ENCODE data around the gene ITGB1BP1.

Gene ITGB1BP1

DNA sequence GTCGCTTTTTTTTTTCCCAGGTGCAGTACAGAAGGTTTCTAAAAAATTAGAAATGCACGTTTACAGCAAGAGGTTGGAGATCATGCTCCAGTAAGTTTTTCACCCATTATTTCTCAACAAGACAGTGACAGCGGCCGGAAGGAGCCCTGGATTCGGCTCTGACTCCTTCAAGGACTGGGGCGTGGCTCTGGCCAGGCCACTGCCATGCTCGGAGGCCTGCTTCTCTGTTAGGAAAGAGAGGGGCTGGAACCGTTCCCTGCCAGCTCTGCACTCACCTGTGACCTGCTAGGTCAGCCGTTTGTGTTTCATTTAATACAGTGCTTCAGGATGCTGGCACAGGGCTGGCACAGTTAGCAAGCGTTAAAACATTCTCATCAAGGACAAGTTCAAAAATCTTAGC, 44.4 kb upstream of the ITGB1BP1 start:
- Histone ChIP-seq H3K9me3 (replicated peaks; ENCODE audit: insufficient read depth, low read length) (no peaks in the 10 kb centered on the region), H3K27ac (ENCODE audit: low read length) (no peak overlapping the region), H3K4me3 (ENCODE audit: low read length) (no peak overlapping the region), H2AFZ (ENCODE audit: low read length) (no peak overlapping the region), H3K4me2 (ENCODE audit: low read depth, low read length) (no peak overlapping the region), H4K20me1 (ENCODE audit: insufficient read depth, low read length) (no peaks in the 10 kb centered on the region), H3K79me2 (ENCODE audit: low read length) (no peaks in the 10 kb centered on the region), H3K9me2 (replicated peaks; ENCODE audit: insufficient read depth, low read length) (no peaks in the 10 kb centered on the region), H3K9ac (ENCODE audit: low read length) (no peak overlapping the region), H3K4me1 (ENCODE audit: low read length) (no peaks in the 10 kb centered on the region), H3K36me3 (replicated peaks; ENCODE audit: insufficient read depth, low read length) (no peaks in the 10 kb centered on the region), H3F3A (ENCODE audit: insufficient read depth, low read length) (0 out of 2 replicates have a peak, but pooled peaks cover 4% of the 10 kb centered on the region), H3K27me3 (replicated peaks; ENCODE audit: insufficient read depth, low read length) (no peaks in the 10 kb centered on the region)
- DNase-seq, result no peak
- no peak for TF ChIP-seq EZH2phosphoT487 (IDR thresholded peaks at IDR 0.05; ENCODE audit: low read length)
- TF ChIP-seq CTCF (IDR thresholded peaks at IDR 0.05; ENCODE audit: low read length), result no peak
- TF ChIP-seq EZH2 (optimal IDR thresholded peaks at IDR 0.05; ENCODE audit: low read depth, low read length), result no peak

DNA sequence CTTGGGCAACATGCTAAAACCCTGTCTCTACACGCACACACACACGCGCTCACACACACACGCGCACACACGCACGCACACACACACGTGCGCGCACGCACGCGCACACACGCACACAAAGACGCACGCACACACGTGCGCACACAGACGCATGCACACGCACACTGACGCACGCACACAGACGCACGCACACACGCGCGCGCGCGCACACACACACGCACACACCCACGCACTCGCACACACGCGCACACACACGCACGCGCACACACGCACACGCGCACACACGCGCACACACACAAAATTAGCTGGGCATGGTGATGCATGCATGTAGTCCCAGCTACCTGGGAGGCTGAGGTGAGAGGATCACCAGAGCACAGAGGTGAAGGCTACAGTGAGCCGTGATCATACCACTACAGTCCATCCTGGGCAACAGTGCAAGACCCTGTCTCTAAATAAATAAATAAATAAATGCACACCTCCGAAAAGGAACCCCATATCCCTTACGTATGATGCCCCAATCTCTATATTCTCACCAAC, 42.9 kb upstream of the ITGB1BP1 start:
- Histone ChIP-seq H3K4me1 (ENCODE audit: low read length) (no peaks in the 10 kb centered on the region), H3F3A (ENCODE audit: insufficient read depth, low read length) (no peaks in the 10 kb centered on the region), H3K36me3 (replicated peaks; ENCODE audit: insufficient read depth, low read length) (no peaks in the 10 kb centered on the region), H3K4me2 (ENCODE audit: low read depth, low read length) (no peak overlapping the region), H3K9me3 (replicated peaks; ENCODE audit: insufficient read depth, low read length) (no peaks in the 10 kb centered on the region), H3K9ac (ENCODE audit: low read length) (no peak overlapping the region), H3K27ac (ENCODE audit: low read length) (no peak overlapping the region), H3K79me2 (ENCODE audit: low read length) (no peaks in the 10 kb centered on the region), H3K4me3 (ENCODE audit: low read length) (no peak overlapping the region), H2AFZ (ENCODE audit: low read length) (no peak overlapping the region), H3K9me2 (replicated peaks; ENCODE audit: insufficient read depth, low read length) (no peaks in the 10 kb centered on the region), H3K27me3 (replicated peaks; ENCODE audit: insufficient read depth, low read length) (no peaks in the 10 kb centered on the region), H4K20me1 (ENCODE audit: insufficient read depth, low read length) (no peaks in the 10 kb centered on the region)
- no peak for TF ChIP-seq CTCF (IDR thresholded peaks at IDR 0.05; ENCODE audit: low read length)
- TF ChIP-seq EZH2phosphoT487 (IDR thresholded peaks at IDR 0.05; ENCODE audit: low read length), result no peak
- no peak for TF ChIP-seq EZH2 (optimal IDR thresholded peaks at IDR 0.05; ENCODE audit: low read depth, low read length)
- DNase-seq, result no peak

- no peaks in the 10 kb centered on the region for H3K9me2 ChIP-seq (replicated peaks; ENCODE audit: insufficient read depth, low read length)
- no peak overlapping the region for H3K9ac ChIP-seq (ENCODE audit: low read length)
- no peaks in the 10 kb centered on the region for H4K20me1 ChIP-seq (ENCODE audit: insufficient read depth, low read length)
- no peaks in the 10 kb centered on the region for H3K27me3 ChIP-seq (replicated peaks; ENCODE audit: insufficient read depth, low read length)
- no peak for DNase-seq
- H3K4me1 ChIP-seq (ENCODE audit: low read length), result no peaks in the 10 kb centered on the region
- H3F3A ChIP-seq (ENCODE audit: insufficient read depth, low read length), result no peaks in the 10 kb centered on the region
- no peaks in the 10 kb centered on the region for H3K79me2 ChIP-seq (ENCODE audit: low read length)
- TF ChIP-seq EZH2 (optimal IDR thresholded peaks at IDR 0.05; ENCODE audit: low read depth, low read length) (no peak), CTCF (IDR thresholded peaks at IDR 0.05; ENCODE audit: low read length) (no peak), EZH2phosphoT487 (IDR thresholded peaks at IDR 0.05; ENCODE audit: low read length) (no peak)
- no peak overlapping the region for H3K27ac ChIP-seq (ENCODE audit: low read length)
- no peak overlapping the region for H3K4me3 ChIP-seq (ENCODE audit: low read length)
- H3K9me3 ChIP-seq (replicated peaks; ENCODE audit: insufficient read depth, low read length), result no peaks in the 10 kb centered on the region
- no peak overlapping the region for H3K4me2 ChIP-seq (ENCODE audit: low read depth, low read length)
- H2AFZ ChIP-seq (ENCODE audit: low read length), result no peak overlapping the region
- no peaks in the 10 kb centered on the region for H3K36me3 ChIP-seq (replicated peaks; ENCODE audit: insufficient read depth, low read length)
These were observed 41.8 kb upstream of the ITGB1BP1 start for GRCh38 chr2:9465170-9465569.

Measured in MM.1S (cell line).